Neuronal stem cell (in vitro differentiated cells): Measurements from ENCODE around the gene DOLPP1.

Experiments
- DNase-seq: peaks from one replicate; pipeline ENCODE4 v3.0.0-alpha.2; 2013; ENCODE audit warnings: low spot score
- H2AFZ ChIP-seq: one replicate; pipeline ENCODE4 v1.6.1; 2013; ENCODE audit warnings: mild to moderate bottlenecking, low read length, inconsistent platforms
- H2AK5ac ChIP-seq: 2 replicates; pipeline ENCODE4 v1.6.1; 2013; ENCODE audit warnings: low read depth, mild to moderate bottlenecking, inconsistent platforms, low read length, moderate library complexity, mixed read lengths
- H2BK120ac ChIP-seq: 2 replicates; pipeline ENCODE4 v1.6.1; 2013; ENCODE audit warnings: low read depth, mild to moderate bottlenecking, inconsistent platforms, low read length, moderate library complexity, mixed read lengths
- H2BK12ac ChIP-seq: one replicate; pipeline ENCODE4 v1.6.1; 2013; ENCODE audit warnings: low read length, inconsistent platforms
- H2BK15ac ChIP-seq: 2 replicates; pipeline ENCODE4 v1.6.1; 2013; ENCODE audit warnings: mild to moderate bottlenecking, low read length, inconsistent platforms, mixed read lengths
- H2BK5ac ChIP-seq: one replicate; pipeline ENCODE4 v1.6.1; 2013; ENCODE audit warnings: inconsistent platforms, mild to moderate bottlenecking, low read length, moderate library complexity
- H3K14ac ChIP-seq: one replicate; pipeline ENCODE4 v1.6.1; 2013; ENCODE audit warnings: low read length, inconsistent platforms
- H3K18ac ChIP-seq: 2 replicates; pipeline ENCODE4 v1.6.1; 2013; ENCODE audit warnings: low read length, inconsistent platforms
- H3K23ac ChIP-seq: 2 replicates; pipeline ENCODE4 v1.6.1; 2013; ENCODE audit warnings: low read depth, mild to moderate bottlenecking, mixed read lengths, low read length, inconsistent platforms; ENCODE audit not compliant: poor library complexity
- H3K27ac ChIP-seq: replicated peaks from 3 replicates; pipeline ENCODE4 v1.5.1; 2013; ENCODE audit warnings: low read length, inconsistent platforms
- H3K27me3 ChIP-seq, 3 experiments: 2 replicates each; pipeline ENCODE4 v1.6.1; 2013; ENCODE audit warnings: low read length in 3 of 3, mild to moderate bottlenecking in 2 of 3, inconsistent platforms in 1 of 3, low read depth in 1 of 3, mixed read lengths in 1 of 3, moderate library complexity in 1 of 3; ENCODE audit not compliant: control insufficient read depth in 3 of 3, insufficient read depth in 3 of 3
- H3K36me3 ChIP-seq, 2 donors: replicated peaks in 1 of 2; 2 replicates each; pipeline ENCODE4 v1.6.1; 2013; ENCODE audit warnings: low read length in 2 of 2; ENCODE audit not compliant: control insufficient read depth in 2 of 2, insufficient read depth in 2 of 2
- H3K4ac ChIP-seq: 2 replicates; pipeline ENCODE4 v1.6.1; 2013; ENCODE audit warnings: inconsistent platforms, mild to moderate bottlenecking, low read length, moderate library complexity
- H3K4me1 ChIP-seq, 2 donors: 1 replicate in 1 of 2; 2 replicates in 1 of 2; pipeline ENCODE4 v1.6.1; 2013; ENCODE audit warnings: low read length in 2 of 2, low read depth in 1 of 2; ENCODE audit not compliant: control insufficient read depth in 2 of 2, insufficient read depth in 1 of 2
- H3K4me2 ChIP-seq: one replicate; pipeline ENCODE4 v1.6.1; 2013; ENCODE audit warnings: mild to moderate bottlenecking, low read length, inconsistent platforms; ENCODE audit not compliant: insufficient read depth, poor library complexity, severe bottlenecking
- H3K4me3 ChIP-seq, 2 donors: 2 replicates each; pipeline ENCODE4 v1.5.1; 2013; ENCODE audit warnings: low read length in 2 of 2, mild to moderate bottlenecking in 2 of 2, inconsistent platforms in 1 of 2, moderate library complexity in 1 of 2
- H3K79me1 ChIP-seq: one replicate; pipeline ENCODE4 v1.6.1; 2013; ENCODE audit warnings: low read depth, mild to moderate bottlenecking, inconsistent platforms, low read length, moderate library complexity
- H3K9ac ChIP-seq: one replicate; pipeline ENCODE4 v1.6.1; 2013; ENCODE audit warnings: mild to moderate bottlenecking, low read depth, low read length, inconsistent platforms; ENCODE audit not compliant: poor library complexity
- H3K9me3 ChIP-seq, 2 donors: replicated peaks in 1 of 2; 2 replicates each; pipeline versions ENCODE3 to v1.6.1; 2013; ENCODE audit warnings: low read length in 2 of 2, mild to moderate bottlenecking in 2 of 2, inconsistent platforms in 1 of 2, low read depth in 1 of 2, mixed read lengths in 1 of 2, moderate library complexity in 1 of 2; ENCODE audit not compliant: control insufficient read depth in 2 of 2, insufficient read depth in 1 of 2
- H4K8ac ChIP-seq: one replicate; pipeline ENCODE4 v1.6.1; 2013; ENCODE audit warnings: low read depth, mild to moderate bottlenecking, inconsistent platforms, low read length, moderate library complexity
- H4K91ac ChIP-seq: one replicate; pipeline ENCODE4 v1.6.1; 2013; ENCODE audit warnings: low read length, low read depth, mild to moderate bottlenecking, inconsistent platforms; ENCODE audit not compliant: poor library complexity
- WGBS, 2 donors: extraction: QIAGEN DNeasy Blood & Tissue Kit; methylation state at CpG; one replicate each; pipeline ENCODE4 v1.1.7; 2013; ENCODE audit warnings: missing lambda C conversion rate in 2 of 2, mixed read lengths in 1 of 2; ENCODE audit not compliant: insufficient read length in 2 of 2, insufficient replicate concordance in 1 of 2; ENCODE audit errors: extremely low coverage in 2 of 2; 5-methylcytosine and 5-hydroxymethylcytosine counted together

The DOLPP1 gene

DNA sequence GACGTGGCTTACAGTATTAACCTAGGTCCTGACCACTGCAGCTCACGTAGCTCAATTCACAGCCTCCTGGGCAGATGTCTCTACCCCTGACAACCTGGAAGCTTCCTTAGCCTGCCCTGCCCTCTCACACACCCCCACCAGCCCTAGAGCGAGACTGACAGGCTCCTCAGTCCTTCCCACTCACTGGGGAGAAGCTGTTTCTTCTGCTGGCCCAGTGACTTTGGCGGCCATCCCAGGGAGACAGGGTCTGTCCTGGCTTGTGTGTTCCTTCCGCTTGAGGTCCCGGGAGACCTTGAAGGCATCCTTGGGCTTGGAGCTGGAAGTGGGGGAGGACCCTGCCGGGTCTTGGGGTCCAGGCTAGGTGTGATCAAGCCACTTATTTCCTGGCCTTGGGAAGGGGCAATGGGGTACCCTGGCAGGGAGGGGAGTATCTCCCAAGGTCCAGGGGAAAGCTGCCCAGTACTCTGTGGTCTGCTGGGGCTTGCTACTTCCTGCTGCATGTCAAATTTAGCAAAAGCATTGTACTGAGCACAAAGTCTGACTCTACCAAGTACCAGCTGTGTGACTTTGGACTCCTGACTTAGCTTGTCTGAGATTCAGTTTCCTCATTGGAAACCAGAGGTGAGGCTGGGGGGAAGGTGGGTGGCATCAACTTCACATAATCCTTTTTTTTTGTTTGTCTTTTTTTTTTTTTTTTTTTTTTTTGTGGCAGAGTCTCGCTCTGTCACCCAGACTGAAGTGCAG, 42.6 kb upstream of the DOLPP1 start:
- H2AFZ ChIP-seq: no peak overlapping the region
- no peak overlapping the region for H4K91ac ChIP-seq
- H3K4ac ChIP-seq: no peak overlapping the region
- H3K9ac ChIP-seq: no peak overlapping the region
- H3K27me3 ChIP-seq: no peaks in the 10 kb centered on the region
- no peak overlapping the region for H2BK5ac ChIP-seq
- H2BK15ac ChIP-seq: no peak overlapping the region
- no peak overlapping the region for H3K14ac ChIP-seq
- H4K8ac ChIP-seq: no peak overlapping the region
- no peak overlapping the region for H3K27ac ChIP-seq
- no peak overlapping the region for H3K23ac ChIP-seq
- peaks cover 0 to 2% of the 10 kb centered on the region in 2 donors for H3K9me3 ChIP-seq
- H3K79me1 ChIP-seq: peaks cover 10% of the 10 kb centered on the region
- no CpG with 5 or more reads among the region's 8 CpGs for WGBS, 2 donors
- peak overlapping the region in 1 of 2 donors; percentile 98 for H3K4me3 ChIP-seq
- H3K36me3 ChIP-seq: peaks cover 16 to 18% of the 10 kb centered on the region in 2 donors
- no peak overlapping the region for H2BK12ac ChIP-seq
- no peak overlapping the region for H2AK5ac ChIP-seq
- peaks cover 10 to 18% of the 10 kb centered on the region in 2 donors for H3K4me1 ChIP-seq
- H3K18ac ChIP-seq: no peak overlapping the region
- H3K4me2 ChIP-seq: no peak overlapping the region
- DNase-seq: no peak
- no peak overlapping the region for H2BK120ac ChIP-seq

DNA sequence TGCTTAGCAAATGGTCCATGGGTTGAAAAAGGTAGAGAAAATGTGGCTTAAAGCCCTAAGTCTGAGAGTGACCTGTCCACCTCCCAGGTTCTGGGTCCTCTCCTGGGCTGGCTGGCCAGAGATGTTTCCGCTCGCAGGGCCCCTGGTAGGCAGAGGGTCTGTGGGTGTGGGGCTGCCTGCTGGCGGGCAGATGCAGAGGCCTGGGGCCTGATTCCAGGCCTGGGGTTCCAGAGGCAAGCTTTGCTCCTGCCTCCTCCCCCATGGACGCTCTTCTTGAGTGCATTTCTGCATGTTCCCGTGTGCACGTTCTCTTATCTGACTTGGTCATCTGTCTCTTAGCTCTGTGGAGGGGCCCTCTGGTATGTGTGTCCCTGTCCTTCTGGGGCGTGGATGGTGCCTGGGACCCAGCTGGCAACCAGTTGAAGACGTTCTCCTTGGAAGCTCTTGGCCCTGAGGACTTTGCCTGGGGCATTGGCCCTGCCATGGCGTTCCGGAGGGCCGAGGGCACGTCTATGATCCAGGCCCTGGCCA, 40.7 kb upstream of the DOLPP1 start:
- Histone ChIP-seq H2AFZ (no peak overlapping the region), H3K4me2 (no peak overlapping the region), H2BK15ac (no peak overlapping the region), H2BK5ac (no peak overlapping the region), H3K36me3 (peaks cover 16 to 27% of the 10 kb centered on the region in 2 donors), H3K4me1 (peaks cover 10 to 18% of the 10 kb centered on the region in 2 donors), H3K4me3 (no peak overlapping the region), H3K9me3 (peaks cover 0 to 2% of the 10 kb centered on the region in 2 donors), H3K4ac (peak overlapping the region; percentile 26), H3K79me1 (peaks cover 10% of the 10 kb centered on the region), H2AK5ac (no peak overlapping the region), H3K9ac (no peak overlapping the region), H3K23ac (peak overlapping the region; percentile 80), H2BK12ac (no peak overlapping the region), H4K8ac (no peak overlapping the region), H2BK120ac (no peak overlapping the region), H3K14ac (no peak overlapping the region), H3K27ac (no peak overlapping the region), H4K91ac (no peak overlapping the region), H3K18ac (peak overlapping the region; percentile 28), H3K27me3 (no peaks in the 10 kb centered on the region)
- DNase-seq: no peak
- no CpG with 5 or more reads among the region's 12 CpGs for WGBS, 2 donors

- Histone ChIP-seq H3K9ac (no peak overlapping the region), H3K14ac (no peak overlapping the region), H2BK12ac (no peak overlapping the region), H3K18ac (no peak overlapping the region), H2BK120ac (no peak overlapping the region), H3K4me3 (no peak overlapping the region), H2BK5ac (no peak overlapping the region), H3K4me2 (no peak overlapping the region), H3K4me1 (peaks cover 10 to 14% of the 10 kb centered on the region in 2 donors), H3K27ac (no peak overlapping the region), H4K91ac (no peak overlapping the region), H3K36me3 (peaks cover 16 to 32% of the 10 kb centered on the region in 2 donors), H4K8ac (no peak overlapping the region), H3K27me3 (no peaks in the 10 kb centered on the region), H3K23ac (no peak overlapping the region), H3K4ac (no peak overlapping the region), H2BK15ac (no peak overlapping the region), H3K9me3 (peaks cover 0 to 2% of the 10 kb centered on the region in 2 donors), H3K79me1 (peaks cover 5% of the 10 kb centered on the region), H2AK5ac (no peak overlapping the region), H2AFZ (no peak overlapping the region)
- DNase-seq: no peak
- WGBS, 2 donors: no CpG with 5 or more reads among the region's 16 CpGs
Measured at GRCh38 chr9:129042016-129042415, 38.9 kb upstream of the DOLPP1 start.

DNA sequence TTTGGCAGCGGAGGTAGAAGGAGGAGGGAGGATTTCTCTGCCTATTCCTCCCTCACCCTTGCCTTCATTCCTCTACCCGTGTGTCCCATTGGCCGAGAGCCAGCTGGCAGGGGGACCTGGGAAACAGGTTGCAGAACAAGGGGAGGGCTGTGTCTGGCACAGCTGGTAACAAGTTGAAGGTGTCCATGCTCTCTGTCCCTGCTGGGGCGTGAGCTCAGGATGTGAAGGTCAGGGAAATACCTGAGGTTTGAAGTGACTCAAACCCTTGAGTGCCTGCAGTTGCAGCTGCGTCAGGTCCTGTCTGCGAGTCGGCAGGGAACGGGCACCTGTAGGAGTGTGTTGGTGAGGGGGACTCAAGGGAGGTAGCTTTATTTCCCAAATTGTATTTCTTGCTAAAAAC, 28.3 kb upstream of the DOLPP1 start:
- peak overlapping the region; percentile 11 for H3K4me2 ChIP-seq
- no peak for DNase-seq
- H3K36me3 ChIP-seq: peaks cover 22 to 44% of the 10 kb centered on the region in 2 donors
- H3K27ac ChIP-seq: no peak overlapping the region
- no peak overlapping the region for H2BK12ac ChIP-seq
- no peak overlapping the region for H4K91ac ChIP-seq
- no peak overlapping the region for H3K4me3 ChIP-seq
- no peak overlapping the region for H3K9ac ChIP-seq
- H2BK120ac ChIP-seq: no peak overlapping the region
- no peak overlapping the region for H3K18ac ChIP-seq
- H3K14ac ChIP-seq: no peak overlapping the region
- H2BK5ac ChIP-seq: no peak overlapping the region
- H3K23ac ChIP-seq: peak overlapping the region; percentile 80
- H2AFZ ChIP-seq: no peak overlapping the region
- peaks cover 2% of the 10 kb centered on the region for H3K79me1 ChIP-seq
- no peaks in the 10 kb centered on the region for H3K27me3 ChIP-seq
- H2AK5ac ChIP-seq: no peak overlapping the region
- H3K4me1 ChIP-seq: no peaks in the 10 kb centered on the region
- H4K8ac ChIP-seq: peak overlapping the region; percentile 82
- H3K4ac ChIP-seq: no peak overlapping the region
- no CpG with 5 or more reads among the region's 8 CpGs for WGBS, 2 donors
- H2BK15ac ChIP-seq: no peak overlapping the region
- H3K9me3 ChIP-seq: peaks cover 0 to 2% of the 10 kb centered on the region in 2 donors
